Measurements from ENCODE around the gene PPT2.

DNA sequence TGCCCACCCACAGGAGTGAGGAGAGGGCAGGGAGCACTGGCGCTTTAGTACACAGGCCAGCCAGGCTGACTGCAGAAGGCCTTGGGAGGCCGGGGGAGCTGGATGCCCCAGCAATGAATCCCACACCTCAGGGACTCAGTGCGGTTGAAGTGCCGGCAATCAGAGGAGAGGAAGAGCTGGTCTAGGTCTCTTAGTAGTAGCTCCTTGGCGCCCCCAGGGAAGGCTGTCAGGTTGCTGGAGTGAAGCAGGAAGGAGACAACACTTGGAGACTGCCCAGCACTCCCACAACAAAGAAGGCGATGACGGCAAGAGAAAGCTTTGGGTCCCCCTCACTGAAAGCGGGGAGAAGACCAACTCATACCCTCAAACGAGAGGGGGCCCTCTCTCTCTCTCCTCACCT, 36.5 kb upstream of the PPT2 start:
- no peak for TF ChIP-seq POLR2A (IDR thresholded peaks at IDR 0.05)
- TF ChIP-seq, protein P1, sequence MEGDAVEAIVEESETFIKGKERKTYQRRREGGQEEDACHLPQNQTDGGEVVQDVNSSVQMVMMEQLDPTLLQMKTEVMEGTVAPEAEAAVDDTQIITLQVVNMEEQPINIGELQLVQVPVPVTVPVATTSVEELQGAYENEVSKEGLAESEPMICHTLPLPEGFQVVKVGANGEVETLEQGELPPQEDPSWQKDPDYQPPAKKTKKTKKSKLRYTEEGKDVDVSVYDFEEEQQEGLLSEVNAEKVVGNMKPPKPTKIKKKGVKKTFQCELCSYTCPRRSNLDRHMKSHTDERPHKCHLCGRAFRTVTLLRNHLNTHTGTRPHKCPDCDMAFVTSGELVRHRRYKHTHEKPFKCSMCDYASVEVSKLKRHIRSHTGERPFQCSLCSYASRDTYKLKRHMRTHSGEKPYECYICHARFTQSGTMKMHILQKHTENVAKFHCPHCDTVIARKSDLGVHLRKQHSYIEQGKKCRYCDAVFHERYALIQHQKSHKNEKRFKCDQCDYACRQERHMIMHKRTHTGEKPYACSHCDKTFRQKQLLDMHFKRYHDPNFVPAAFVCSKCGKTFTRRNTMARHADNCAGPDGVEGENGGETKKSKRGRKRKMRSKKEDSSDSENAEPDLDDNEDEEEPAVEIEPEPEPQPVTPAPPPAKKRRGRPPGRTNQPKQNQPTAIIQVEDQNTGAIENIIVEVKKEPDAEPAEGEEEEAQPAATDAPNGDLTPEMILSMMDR (IDR thresholded peaks at IDR 0.05) = no peak
